GM23338 (cell line): ENCODE measurements around the gene PID1. TPM values are rescaled to one million over a fixed set of nuclear protein-coding genes. Genes with fewer than 3 reads are reported as not detected.

Experiments used
- ATAC-seq: fragments of 200-7000 bp; cut with Tn5 transposase; 3 replicates; pipeline ENCODE4 v1.9.1; 2020
- DNase-seq: peaks from one replicate; pipeline ENCODE4 v3.0.0-alpha.2; 2015; ENCODE audit warnings: low spot score
- H2AFZ ChIP-seq: fragments of 200-600 bp; sonication (generic); 2 replicates; pipeline ENCODE4 v1.8.0; 2016; ENCODE audit warnings: antibody characterized with exemption, mild to moderate bottlenecking, moderate library complexity
- H3F3A ChIP-seq: fragments of 200-600 bp; sonication (generic); replicated peaks from 2 replicates; pipeline ENCODE4 v1.8.0; 2017; ENCODE audit warnings: antibody characterized with exemption, mixed run types, low read depth
- H3K27ac ChIP-seq: fragments of 200-600 bp; sonication (generic); 2 replicates; pipeline ENCODE4 v1.6.1; 2016; ENCODE audit warnings: low read depth
- H3K27me3 ChIP-seq: fragments of 200-600 bp; sonication (generic); 2 replicates; pipeline ENCODE4 v1.8.0; 2016; ENCODE audit warnings: mild to moderate bottlenecking, mixed run types, moderate library complexity; ENCODE audit not compliant: insufficient read depth
- H3K36me3 ChIP-seq: fragments of 200-600 bp; sonication (generic); 2 replicates; pipeline ENCODE4 v1.8.0; 2016; ENCODE audit warnings: mild to moderate bottlenecking; ENCODE audit not compliant: insufficient read depth
- H3K4me1 ChIP-seq: fragments of 200-600 bp; sonication (generic); 2 replicates; pipeline ENCODE4 v1.8.0; 2016; ENCODE audit warnings: mild to moderate bottlenecking, moderate library complexity; ENCODE audit not compliant: insufficient read depth
- H3K4me2 ChIP-seq: fragments of 200-600 bp; sonication (generic); 2 replicates; pipeline ENCODE4 v1.7.1; 2017; ENCODE audit warnings: mixed run types
- H3K4me3 ChIP-seq: fragments of 200-600 bp; sonication (generic); 2 replicates; pipeline ENCODE4 v1.6.1; 2016; ENCODE audit warnings: mixed run types
- H3K79me2 ChIP-seq: fragments of 200-600 bp; sonication (generic); replicated peaks from 2 replicates; pipeline ENCODE4 v1.8.0; 2017; ENCODE audit warnings: mild to moderate bottlenecking; ENCODE audit not compliant: insufficient read depth
- H3K9me2 ChIP-seq: fragments of 200-600 bp; sonication (generic); 2 replicates; pipeline ENCODE4 v1.8.0; 2017; ENCODE audit not compliant: insufficient read depth
- H4K20me1 ChIP-seq: fragments of 200-600 bp; sonication (generic); replicated peaks from 2 replicates; pipeline ENCODE4 v1.8.0; 2017; ENCODE audit warnings: mild to moderate bottlenecking; ENCODE audit not compliant: insufficient read depth
- H3K27ac Mint-ChIP-seq: 2 replicates; pipeline ENCODE4 v1.8.0; 2020; ENCODE audit warnings: inconsistent platforms, mild to moderate bottlenecking, moderate library complexity, mixed read lengths
- H3K27me3 Mint-ChIP-seq: 3 replicates; pipeline ENCODE4 v1.8.0; 2022; ENCODE audit warnings: low read depth, mild to moderate bottlenecking, moderate library complexity, mixed read lengths, inconsistent platforms; ENCODE audit not compliant: insufficient read depth, poor library complexity
- H3K36me3 Mint-ChIP-seq: 3 replicates; pipeline ENCODE4 v1.8.0; 2021; ENCODE audit warnings: low read depth, mild to moderate bottlenecking, inconsistent platforms, moderate library complexity, mixed read lengths
- H3K4me1 Mint-ChIP-seq: 3 replicates; pipeline ENCODE4 v1.8.0; 2020; ENCODE audit warnings: mild to moderate bottlenecking, inconsistent platforms, mixed read lengths
- H3K4me3 Mint-ChIP-seq: 3 replicates; pipeline ENCODE4 v1.8.0; 2021; ENCODE audit warnings: moderate library complexity, mild to moderate bottlenecking, inconsistent platforms, mixed read lengths
- H3K9me3 Mint-ChIP-seq: 3 replicates; pipeline ENCODE4 v1.8.0; 2020; ENCODE audit warnings: moderate library complexity, mild to moderate bottlenecking, inconsistent platforms, mixed read lengths
- NANOG ChIP-seq: IDR thresholded peaks from 2 replicates; pipeline ENCODE4 v1.6.1; 2016; ENCODE audit warnings: antibody characterized with exemption, borderline replicate concordance
- ZNF462 ChIP-seq: fragments of 250-450 bp; sonication (Bioruptor Pico); IDR thresholded peaks from 2 replicates; pipeline ENCODE4 v1.5.0; 2020; ENCODE audit warnings: mild to moderate bottlenecking, moderate library complexity
- polyA plus RNA-seq: library from polyadenylated mRNA; unstranded; fragments of >200 nt; fragmentation: Nextera tagmentation; extraction: Ambion mirVana; gene quantifications from 2 replicates; pipeline ENCODE4 v1.2.1, GENCODE V29; 2016
- small RNA-seq: library from RNA; depleted of rRNA; stranded (forward); fragments of <200 nt; gene quantifications from one replicate; pipeline ENCODE3, GENCODE V24; 2014; ENCODE audit warnings: low replicate concordance
- total RNA-seq: library from RNA; depleted of rRNA; stranded (reverse); fragments of >200 nt; shearing (Covaris generic); gene quantifications from 2 replicates; pipeline ENCODE4 v1.2.3, GENCODE V29; 2014

The PID1 gene
- total and polyA plus RNA-seq, 2 experiments from 2014 or later: 1.7 to 2.4 TPM

DNA sequence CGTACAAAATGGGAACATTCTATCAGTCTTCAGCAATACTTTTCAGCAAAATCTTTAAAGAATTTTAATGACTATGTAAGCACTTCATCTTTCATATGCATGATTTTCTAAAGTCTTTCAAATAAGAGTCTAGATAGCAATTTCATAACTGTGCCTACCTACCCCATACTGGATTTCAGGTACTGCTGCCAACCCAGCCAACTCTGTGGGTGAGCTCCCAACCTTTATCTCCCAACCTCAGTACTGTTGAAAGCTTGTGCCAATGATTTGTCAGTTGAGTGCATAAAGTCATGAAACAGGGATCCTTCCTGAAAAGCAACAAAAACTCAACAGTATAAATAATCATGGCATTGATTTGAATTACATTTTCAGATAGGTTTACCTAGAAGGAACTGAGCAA, 296.9 kb downstream of the PID1 start:
- H3K9me3 Mint-ChIP-seq: no peaks in the 10 kb centered on the region
- DNase-seq (no peak), ATAC-seq (no peak)
- Histone ChIP-seq H4K20me1 (no peaks in the 10 kb centered on the region), H3K36me3 (no peaks in the 10 kb centered on the region), H3K4me1 (no peaks in the 10 kb centered on the region), H3K4me3 (no peak overlapping the region), H3K4me2 (no peak overlapping the region), H2AFZ (no peak overlapping the region), H3K27me3 (no peaks in the 10 kb centered on the region), H3K79me2 (no peaks in the 10 kb centered on the region), H3F3A (no peaks in the 10 kb centered on the region), H3K27ac (no peak overlapping the region), H3K9me2 (no peaks in the 10 kb centered on the region)
- H3K4me1 Mint-ChIP-seq: no peaks in the 10 kb centered on the region
- no peaks in the 10 kb centered on the region for H3K27me3 Mint-ChIP-seq
- no peak overlapping the region for H3K27ac Mint-ChIP-seq
- H3K36me3 Mint-ChIP-seq: no peaks in the 10 kb centered on the region
- TF ChIP-seq ZNF462 (CRISPR knock-in tag) (no peak), NANOG (no peak)
- no peak overlapping the region for H3K4me3 Mint-ChIP-seq

Small RNA genes lying within 50 kb of the gene (small RNA-seq; reads per million reads assigned to genes)
- gene RN7SKP283: not detected
